Fibroblast of lung (primary cell): ENCODE results near the gene FCRLB. TPM values are rescaled to one million over a fixed set of nuclear protein-coding genes. Genes with fewer than 3 reads are reported as not detected.
A peak's percentile ranks its signal among the peaks of the same experiment; 100 is the strongest.
"Not testable (repeated sequence)": the region's sequence is repeated elsewhere in the genome, so short reads cannot be mapped to it uniquely, and the experiment has no call there.

Source experiments
- DNase-seq, 2 donors: peaks; one replicate each; pipeline versions ENCODE4 v3.0.0 to v3.0.0-alpha.2; 2010; ENCODE audit warnings: low read depth in 2 of 2
- H2AFZ ChIP-seq: 2 replicates; pipeline ENCODE4 v1.5.1; 2012; ENCODE audit warnings: low read length, control low read depth, inconsistent platforms
- H3K27ac ChIP-seq: 2 replicates; pipeline ENCODE4 v1.5.1; 2011; ENCODE audit warnings: low read length, control low read depth; ENCODE audit not compliant: insufficient read depth
- H3K27me3 ChIP-seq: 2 replicates; pipeline ENCODE4 v1.5.1; 2011; ENCODE audit warnings: mild to moderate bottlenecking, low read length; ENCODE audit not compliant: control insufficient read depth, insufficient read depth
- H3K36me3 ChIP-seq: 2 replicates; pipeline ENCODE4 v1.5.1; 2011; ENCODE audit warnings: low read length; ENCODE audit not compliant: control insufficient read depth, insufficient read depth
- H3K4me1 ChIP-seq: 2 replicates; pipeline ENCODE4 v1.5.1; 2011; ENCODE audit warnings: low read length; ENCODE audit not compliant: control insufficient read depth, insufficient read depth; ENCODE audit errors: extremely low read depth
- H3K4me2 ChIP-seq: 2 replicates; pipeline ENCODE4 v1.5.1; 2011; ENCODE audit warnings: low read length, control low read depth; ENCODE audit not compliant: insufficient read depth; ENCODE audit errors: extremely low read depth
- H3K4me3 ChIP-seq, 4 experiments: fragments of 200-600 bp in 1 of 4; sonication (generic) in 1 of 4; replicated peaks in 1 of 4; 2 replicates each; pipeline ENCODE4 v1.5.1; 2011 to 2016; ENCODE audit warnings: low read length in 4 of 4, low read depth in 3 of 4, mild to moderate bottlenecking in 3 of 4, control low read depth in 2 of 4, inconsistent platforms in 1 of 4, mixed read lengths in 1 of 4; ENCODE audit not compliant: insufficient read depth in 1 of 4; ENCODE audit errors: control extremely low read depth in 1 of 4
- H3K79me2 ChIP-seq: 2 replicates; pipeline ENCODE4 v1.5.1; 2012; ENCODE audit warnings: mild to moderate bottlenecking, low read length, inconsistent platforms; ENCODE audit not compliant: control insufficient read depth, insufficient read depth
- H3K9ac ChIP-seq: 2 replicates; pipeline ENCODE4 v1.5.1; 2011; ENCODE audit warnings: mild to moderate bottlenecking, low read length, control low read depth; ENCODE audit not compliant: insufficient read depth
- H3K9me3 ChIP-seq: 2 replicates; pipeline ENCODE4 v1.5.1; 2012; ENCODE audit warnings: low read depth, low read length; ENCODE audit not compliant: control insufficient read depth, insufficient read depth
- H4K20me1 ChIP-seq: 2 replicates; pipeline ENCODE4 v1.5.1; 2011; ENCODE audit warnings: low read length; ENCODE audit not compliant: control insufficient read depth, insufficient read depth; ENCODE audit errors: extremely low read depth
- CTCF ChIP-seq, 2 donors: IDR thresholded peaks in 1 of 2; conservative IDR thresholded peaks in 1 of 2; 1 replicate in 1 of 2; 2 replicates in 1 of 2; pipeline ENCODE4 v1.5.1; 2011 to 2012; ENCODE audit warnings: low read length in 2 of 2, control low read depth in 1 of 2, inconsistent platforms in 1 of 2, low read depth in 1 of 2, mild to moderate bottlenecking in 1 of 2
- EZH2 ChIP-seq: IDR thresholded peaks from 2 replicates; pipeline ENCODE4 v1.5.1; 2012; ENCODE audit warnings: low read length, control low read depth, mild to moderate bottlenecking; ENCODE audit errors: missing control alignments
- polyA minus RNA-seq: library from RNA; depleted of rRNA, polyadenylated mRNA; stranded (reverse); fragments of >200 nt; gene quantifications from 2 replicates; pipeline ENCODE4 v1.2.3, GENCODE V29; 2011; ENCODE audit warnings: low replicate concordance
- polyA plus RNA-seq, 2 donors: library from polyadenylated mRNA; depleted of rRNA in 1 of 2; stranded (reverse) in 1 of 2; unstranded in 1 of 2; fragments of >200 nt; gene quantifications; 2 replicates each; pipeline ENCODE4 v1.2.1, GENCODE V29; 2011 to 2012; ENCODE audit warnings: missing spikeins in 1 of 2
- total RNA-seq: library from RNA; depleted of rRNA; stranded (reverse); fragments of >200 nt; gene quantifications from 2 replicates; pipeline ENCODE4 v1.2.1, GENCODE V29; 2014

FCRLB gene
- total RNA-seq (0.77 and 1.2 TPM in 2 replicates), polyA plus RNA-seq (0.45 and 1.1 TPM in 2 replicates), polyA minus RNA-seq (0.15 and 1.1 TPM in 2 replicates)
- 0.38 and 1.9 TPM in 2 replicates for polyA plus RNA-seq (2012)

GRCh38 chr1:161720956-161721737, at the start of gene FCRLB:
Gene FCRLB (plus strand): TSS chr1:161721544. CDS start chr1:161722673, 1,129 bp downstream.
- no peak within 1 kb of the TSS for H2AFZ ChIP-seq
- H3K79me2 ChIP-seq = no peaks in the 10 kb centered on the region
- no peak within 1 kb of the TSS for H3K9ac ChIP-seq
- H3K4me2 ChIP-seq = no peak within 1 kb of the TSS
- DNase-seq = no peak
- peak within 1 kb of the TSS; percentile 56 for H3K27ac ChIP-seq
- TF ChIP-seq EZH2 (no peak), CTCF (conservative IDR thresholded peaks at IDR 0.05 in 1 of 2, IDR thresholded peaks at IDR 0.05 in 1 of 2; ENCODE audit: low read depth in 1 of 2, low read length in 2 of 2) (no peak)
- H3K27me3 ChIP-seq = no peaks in the 10 kb centered on the region
- no peaks in the 10 kb centered on the region for H3K36me3 ChIP-seq
- no peaks in the 10 kb centered on the region for H4K20me1 ChIP-seq
- no peaks in the 10 kb centered on the region for H3K9me3 ChIP-seq
- H3K4me1 ChIP-seq = peaks cover 11% of the 10 kb centered on the region
- no peak within 1 kb of the TSS for H3K4me3 ChIP-seq

GRCh38 chr1:161673437-161673836, 47.9 kb upstream of the FCRLB start:
- not testable (repeated sequence) for H4K20me1 ChIP-seq, H3K27ac ChIP-seq, H3K4me3 ChIP-seq, H2AFZ ChIP-seq, H3K36me3 ChIP-seq, H3K9me3 ChIP-seq, H3K9ac ChIP-seq, H3K27me3 ChIP-seq, H3K4me2 ChIP-seq, H3K79me2 ChIP-seq, H3K4me1 ChIP-seq
- DNase-seq = peak in 1 of 2 donors; percentile 19

- not testable (repeated sequence) for H3K27me3 ChIP-seq, H3K4me1 ChIP-seq, DNase-seq, H3K4me3 ChIP-seq, H3K4me2 ChIP-seq, H4K20me1 ChIP-seq, H3K36me3 ChIP-seq, H3K79me2 ChIP-seq, H2AFZ ChIP-seq, H3K9ac ChIP-seq, H3K9me3 ChIP-seq, H3K27ac ChIP-seq
Observed at GRCh38 chr1:161674447-161674846, 46.9 kb upstream of the FCRLB start.

GRCh38 chr1:161674908-161675307, 46.4 kb upstream of the FCRLB start:
- not testable (repeated sequence) for H3K36me3 ChIP-seq, H3K27ac ChIP-seq, H3K9ac ChIP-seq, H3K27me3 ChIP-seq, H3K4me3 ChIP-seq, H2AFZ ChIP-seq, H4K20me1 ChIP-seq, H3K79me2 ChIP-seq, H3K4me2 ChIP-seq, DNase-seq, H3K4me1 ChIP-seq, H3K9me3 ChIP-seq
